GM18508 (cell line): ENCODE measurements around the gene SMYD4.
"Not testable (repeated sequence)": the region's sequence is repeated elsewhere in the genome, so short reads cannot be mapped to it uniquely, and the experiment has no call there.

Experiments used
- ATAC-seq: cut with Tn5 transposase; IDR thresholded peaks from one replicate; pipeline ENCODE4 v1.9.1; 2021; ENCODE audit warnings: moderate number of reproducible peaks; ENCODE audit not compliant: insufficient read depth, unreplicated experiment

The SMYD4 gene

GRCh38 chr17:1829592-1830257 lies at the start of gene SMYD4, which contains the start of gene RPA1:
Gene SMYD4 (minus strand): TSS chr17:1829902. CDS start chr17:1827994, 1,908 bp downstream.
Gene RPA1 (plus strand): TSS chr17:1830005. CDS start chr17:1830094, 89 bp downstream.
- ATAC-seq: no peak

- ATAC-seq: no peak
These were observed 48.9 kb upstream of the SMYD4 start for GRCh38 chr17:1878419-1879121.

GRCh38 chr17:1875597-1875996 lies 45.9 kb upstream of the SMYD4 start:
- no peak for ATAC-seq

DNA sequence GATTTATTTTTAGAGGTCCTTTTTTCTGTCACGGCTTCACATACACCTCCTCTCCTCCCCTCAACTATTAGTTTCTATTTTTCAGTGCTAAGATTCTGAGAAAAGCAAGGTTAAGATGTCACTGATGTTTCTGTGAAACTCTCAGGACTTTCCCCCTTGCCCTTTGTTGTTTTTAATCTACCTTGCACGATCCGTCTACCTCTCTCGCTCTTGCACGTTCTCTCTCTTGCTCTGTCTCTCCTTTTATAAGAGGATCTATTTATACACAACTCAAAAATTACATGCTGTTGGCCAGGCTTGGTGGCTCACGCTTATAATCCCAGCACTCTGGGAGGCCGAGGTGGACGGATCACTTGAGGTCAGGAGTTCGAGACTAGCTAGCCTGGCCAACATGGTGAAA lies 43.7 kb upstream of the SMYD4 start:
- ATAC-seq: no peak

DNA sequence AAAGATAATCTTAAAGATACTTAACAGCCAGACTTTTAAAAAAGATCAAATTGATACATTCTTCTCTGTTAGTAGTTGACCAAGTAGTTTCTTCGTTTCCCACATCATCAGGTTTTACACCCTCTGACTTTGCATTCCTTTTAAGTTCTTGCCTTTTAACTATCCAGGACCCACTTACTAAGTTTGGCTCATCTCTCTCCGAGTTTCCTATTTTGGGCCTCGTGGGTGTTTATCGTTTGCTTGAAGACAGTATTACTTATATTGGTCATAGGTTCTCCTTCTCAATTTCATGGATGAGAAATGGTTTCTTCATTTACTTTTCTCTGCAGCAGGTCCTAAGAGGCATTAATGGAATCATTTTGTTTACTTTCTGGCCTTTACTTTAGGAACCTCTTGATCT lies 43.3 kb upstream of the SMYD4 start:
- no peak for ATAC-seq

DNA sequence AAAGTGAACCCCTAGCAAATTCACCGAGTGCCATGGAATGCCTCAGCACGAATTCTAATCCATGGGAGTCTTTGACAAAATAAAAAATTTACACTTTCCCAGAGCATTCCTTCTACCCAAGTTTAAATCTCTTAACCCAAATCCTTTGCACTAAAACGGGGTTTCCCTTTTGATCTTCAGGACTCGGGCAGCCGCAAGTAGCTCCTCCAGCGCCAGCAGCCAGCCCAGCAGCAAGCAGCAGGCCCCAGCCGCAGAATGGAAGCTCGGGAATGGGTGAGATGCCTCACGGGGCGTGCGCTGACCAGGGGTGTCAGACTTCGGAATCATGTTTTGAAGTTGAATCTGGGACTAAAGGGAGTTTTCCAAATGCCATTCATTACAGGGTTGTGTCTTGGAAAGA lies 42.6 kb upstream of the SMYD4 start:
- no peak for ATAC-seq

GRCh38 chr17:1871756-1872155 lies 42.1 kb upstream of the SMYD4 start:
- no peak for ATAC-seq

DNA sequence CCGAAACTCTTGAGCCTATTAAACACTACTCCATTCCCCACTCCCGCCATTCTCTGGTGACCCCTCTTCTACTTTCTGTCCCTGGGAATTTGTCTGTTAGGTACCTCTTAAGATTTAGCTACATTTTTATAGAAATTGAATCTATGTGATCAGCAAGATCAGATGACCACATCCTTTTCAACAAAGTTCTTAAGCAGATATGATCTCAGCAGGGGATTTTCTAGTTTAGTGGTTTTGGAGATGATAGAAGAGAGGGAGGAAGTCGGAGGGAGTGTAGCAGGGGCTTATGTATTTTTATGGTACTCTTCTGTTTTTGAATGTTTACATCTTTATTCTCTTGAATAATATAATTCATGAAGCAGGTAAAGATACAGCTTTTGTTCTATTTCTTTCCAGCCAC lies 40.9 kb upstream of the SMYD4 start:
- no peak for ATAC-seq

DNA sequence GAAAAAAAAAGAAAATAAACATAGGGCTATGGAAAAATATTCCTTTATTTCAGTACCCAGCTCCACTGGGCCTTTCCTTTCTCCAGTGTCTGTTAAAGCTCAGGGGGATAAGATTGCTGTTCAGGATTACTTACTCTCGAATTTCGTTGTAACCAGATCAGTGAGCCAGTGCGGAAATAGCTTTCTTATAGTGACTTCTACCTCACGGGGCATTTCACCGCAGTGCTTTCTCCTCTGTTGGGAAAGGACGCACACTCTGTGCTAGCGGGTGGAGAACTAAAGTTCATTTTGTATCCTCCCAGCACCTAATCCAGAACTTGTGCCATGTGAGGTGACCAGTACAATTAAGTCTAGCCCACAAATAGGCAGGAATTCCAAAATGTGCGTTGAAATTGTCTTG lies 38.4 kb upstream of the SMYD4 start:
- ATAC-seq: no peak

DNA sequence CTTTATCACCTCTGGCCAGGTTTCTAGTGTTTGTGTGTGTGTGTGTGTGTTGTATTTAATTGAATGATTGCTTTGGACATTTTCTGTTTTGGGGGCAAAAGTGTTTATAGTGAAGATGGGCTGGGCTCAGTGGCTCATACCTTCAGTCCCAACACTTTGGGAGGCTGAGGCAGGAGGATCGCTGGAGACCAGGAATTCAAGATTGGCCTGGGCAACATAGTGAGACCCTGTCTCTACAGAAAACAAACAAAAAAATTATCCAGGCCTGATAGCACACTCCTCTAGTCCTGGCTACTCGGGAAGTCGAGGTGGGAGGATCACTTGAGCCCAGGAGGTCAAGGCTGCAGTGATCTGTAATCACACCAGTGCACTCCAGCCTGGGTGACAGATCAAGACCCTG lies 37.6 kb upstream of the SMYD4 start:
- no peak for ATAC-seq

GRCh38 chr17:1865252-1866037 lies 35.7 kb upstream of the SMYD4 start:
- ATAC-seq: no peak

- no peak for ATAC-seq
These were observed 31.8 kb upstream of the SMYD4 start for GRCh38 chr17:1861391-1862010.

DNA sequence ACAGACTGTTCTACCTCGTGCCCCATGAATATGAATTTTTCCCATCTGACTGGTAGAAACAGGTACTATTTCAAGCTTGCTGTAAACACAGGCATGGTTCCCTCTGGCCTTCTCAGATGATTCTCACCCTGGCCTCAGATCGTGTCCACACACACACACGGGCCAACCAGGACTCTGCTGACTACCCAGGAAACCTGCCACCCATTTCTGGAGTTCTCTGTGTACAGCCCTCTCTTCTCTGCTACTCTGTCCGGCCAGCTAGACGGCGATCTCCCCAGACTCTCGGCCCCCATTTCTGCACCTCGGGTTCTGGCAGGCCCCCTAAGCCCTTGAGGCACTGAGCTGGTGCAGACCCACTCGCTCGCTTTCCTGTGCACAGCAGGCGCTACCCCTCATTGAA lies 31.3 kb upstream of the SMYD4 start:
- ATAC-seq: no peak

DNA sequence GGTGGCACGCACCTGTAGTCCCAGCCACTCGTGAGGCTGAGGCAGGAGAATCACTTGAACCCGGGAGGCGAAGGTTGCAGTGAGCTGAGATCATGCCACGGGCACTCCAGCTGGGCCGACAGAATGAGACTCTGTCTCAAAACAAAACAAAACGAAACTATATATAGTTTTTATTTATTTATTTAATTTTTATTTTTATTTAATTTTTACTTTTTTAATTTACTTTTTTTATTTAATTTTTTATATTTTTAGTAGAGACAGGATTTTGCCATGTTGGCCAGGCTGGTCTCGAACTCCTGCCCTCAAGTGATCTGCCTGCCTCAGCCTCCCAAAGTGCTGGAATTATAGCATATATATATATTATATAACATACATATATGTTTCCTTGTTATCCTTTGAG lies 26.8 kb upstream of the SMYD4 start:
- ATAC-seq: not testable (repeated sequence)

GRCh38 chr17:1853698-1854097 lies 24.0 kb upstream of the SMYD4 start:
- ATAC-seq: no peak

DNA sequence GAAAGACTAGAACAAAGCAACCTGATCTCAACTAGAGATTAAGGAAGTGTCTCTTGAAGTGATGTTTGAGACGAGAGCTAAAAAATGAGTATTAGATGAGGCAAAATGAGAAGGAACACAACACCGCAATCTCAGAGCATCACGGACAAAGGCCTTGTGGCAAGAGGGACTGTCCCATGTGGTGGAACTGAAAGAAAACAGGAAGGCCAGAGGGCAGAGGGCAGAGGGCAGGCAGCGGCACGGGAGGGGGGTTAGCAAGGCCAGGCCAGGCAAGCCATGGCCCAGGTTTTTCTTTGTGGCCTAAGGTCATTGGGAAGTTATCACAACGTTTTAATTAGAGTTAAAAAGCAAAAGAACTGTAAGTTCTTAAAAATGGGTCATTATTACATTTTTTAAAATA lies 22.6 kb upstream of the SMYD4 start:
- no peak for ATAC-seq

- ATAC-seq: no peak
These were observed 17.5 kb upstream of the SMYD4 start for GRCh38 chr17:1847191-1847590.

- ATAC-seq: no peak
These were observed 14.2 kb upstream of the SMYD4 start for GRCh38 chr17:1843947-1844346.

GRCh38 chr17:1839516-1839915 lies 9.8 kb upstream of the SMYD4 start:
- no peak for ATAC-seq

DNA sequence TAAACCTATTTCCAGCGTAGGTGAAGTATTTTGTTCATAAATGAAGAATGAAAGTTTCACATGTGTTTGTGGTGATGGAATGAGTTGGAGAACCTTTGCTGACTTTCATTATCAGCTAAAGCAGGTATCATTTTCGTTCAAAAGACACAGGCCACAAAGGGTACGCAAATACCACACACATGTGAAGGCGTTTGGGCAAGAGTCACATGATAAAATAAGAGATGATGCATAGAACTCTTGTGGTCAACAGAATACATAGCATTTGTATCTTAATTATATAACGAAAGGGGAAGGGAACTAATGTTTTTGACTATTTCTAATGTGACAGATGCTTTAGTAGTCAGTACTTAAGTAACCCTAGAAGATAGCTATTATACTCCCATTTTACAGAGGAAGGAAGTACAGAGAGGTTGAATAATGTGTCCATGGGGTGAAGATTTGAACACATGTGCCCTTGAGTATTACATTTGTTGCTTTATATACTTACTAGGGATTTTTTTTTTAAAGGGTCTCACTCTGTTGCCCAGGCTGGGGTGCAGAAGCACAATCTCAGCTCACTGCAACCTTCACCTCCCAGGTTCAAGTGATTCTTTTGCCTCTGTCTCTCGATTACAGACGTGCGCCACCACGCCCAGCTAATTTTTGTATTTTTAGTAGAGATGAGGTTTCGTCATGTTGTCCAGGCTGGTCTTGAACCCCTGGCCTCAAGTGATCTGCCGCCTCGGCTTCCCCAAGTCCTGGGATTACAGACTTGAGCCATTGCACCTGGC lies 4.9 kb upstream of the SMYD4 start:
- peak; percentile 46 for ATAC-seq
